H9 (cell line): ENCODE data around the gene NEURL1B. TPM values are rescaled to one million over a fixed set of nuclear protein-coding genes. Genes with fewer than 3 reads are reported as not detected.

ENCODE experiments used
- DNase-seq: peaks from one replicate; pipeline ENCODE4 v3.0.0-alpha.2; 2017
- H2AFZ ChIP-seq: one replicate; pipeline ENCODE4 v1.6.1; 2013; ENCODE audit warnings: mild to moderate bottlenecking, low read length, control low read depth, moderate library complexity
- H2AK5ac ChIP-seq: 2 replicates; pipeline ENCODE4 v1.6.1; 2013; ENCODE audit warnings: low read length, control low read depth, mixed read lengths; ENCODE audit not compliant: insufficient read length
- H2BK120ac ChIP-seq: one replicate; pipeline ENCODE4 v1.6.1; 2013; ENCODE audit warnings: low read depth, mild to moderate bottlenecking, low read length, control low read depth, inconsistent platforms; ENCODE audit not compliant: poor library complexity, severe bottlenecking
- H2BK12ac ChIP-seq: 2 replicates; pipeline ENCODE4 v1.6.1; 2013; ENCODE audit warnings: low read length, control low read depth, mixed read lengths, low read depth; ENCODE audit not compliant: insufficient read length
- H2BK15ac ChIP-seq: 2 replicates; pipeline ENCODE4 v1.6.1; 2013; ENCODE audit warnings: low read depth, low read length, control low read depth
- H2BK20ac ChIP-seq: one replicate; pipeline ENCODE4 v1.6.1; 2013; ENCODE audit warnings: low read depth, mild to moderate bottlenecking, low read length, control low read depth, inconsistent platforms; ENCODE audit not compliant: poor library complexity, severe bottlenecking
- H2BK5ac ChIP-seq: 2 replicates; pipeline ENCODE4 v1.6.1; 2013; ENCODE audit warnings: low read length, control low read depth, mixed read lengths; ENCODE audit not compliant: insufficient read length
- H3K14ac ChIP-seq: 2 replicates; pipeline ENCODE4 v1.6.1; 2013; ENCODE audit warnings: low read length, control low read depth; ENCODE audit not compliant: insufficient read depth
- H3K18ac ChIP-seq: 2 replicates; pipeline ENCODE4 v1.6.1; 2013; ENCODE audit warnings: low read depth, mild to moderate bottlenecking, mixed read lengths, low read length, control low read depth; ENCODE audit not compliant: insufficient read length
- H3K23ac ChIP-seq: 2 replicates; pipeline ENCODE4 v1.6.1; 2013; ENCODE audit warnings: low read length, control low read depth, mixed read lengths, low read depth; ENCODE audit not compliant: insufficient read length
- H3K23me2 ChIP-seq: 2 replicates; pipeline ENCODE4 v1.6.1; 2013; ENCODE audit warnings: low read depth, mild to moderate bottlenecking, mixed read lengths, low read length, control low read depth; ENCODE audit not compliant: insufficient read length, poor library complexity, severe bottlenecking
- H3K27ac ChIP-seq: 2 replicates; pipeline ENCODE4 v1.5.1; 2013; ENCODE audit warnings: low read length, control low read depth, mixed read lengths, low read depth; ENCODE audit not compliant: insufficient read length
- H3K27me3 ChIP-seq: 2 replicates; pipeline ENCODE4 v1.6.1; 2013; ENCODE audit warnings: low read length, control low read depth, inconsistent platforms; ENCODE audit not compliant: insufficient read depth
- H3K4ac ChIP-seq: 2 replicates; pipeline ENCODE4 v1.6.1; 2013; ENCODE audit warnings: low read depth, mild to moderate bottlenecking, control low read depth, inconsistent platforms, low read length, moderate library complexity
- H3K4me1 ChIP-seq: 2 replicates; pipeline ENCODE4 v1.6.1; 2013; ENCODE audit warnings: low read length, control low read depth, inconsistent platforms; ENCODE audit not compliant: insufficient read depth
- H3K4me2 ChIP-seq: 2 replicates; pipeline ENCODE4 v1.6.1; 2013; ENCODE audit warnings: low read length, control low read depth, mixed read lengths; ENCODE audit not compliant: insufficient read length, insufficient read depth
- H3K56ac ChIP-seq: 2 replicates; pipeline ENCODE4 v1.6.1; 2013; ENCODE audit warnings: low read depth, mild to moderate bottlenecking, mixed read lengths, low read length, control low read depth; ENCODE audit not compliant: insufficient read length
- H3K79me1 ChIP-seq: 2 replicates; pipeline ENCODE4 v1.6.1; 2013; ENCODE audit warnings: low read depth, mild to moderate bottlenecking, moderate library complexity, low read length, control low read depth, inconsistent platforms; ENCODE audit not compliant: insufficient read depth, poor library complexity, severe bottlenecking
- H3K79me2 ChIP-seq: 2 replicates; pipeline ENCODE4 v1.6.1; 2013; ENCODE audit warnings: low read length, control low read depth, inconsistent platforms; ENCODE audit not compliant: insufficient read depth
- H3K9ac ChIP-seq: 2 replicates; pipeline ENCODE4 v1.6.1; 2013; ENCODE audit warnings: low read length, control low read depth, mixed read lengths; ENCODE audit not compliant: insufficient read length; ENCODE audit errors: extremely low read depth
- H3K9me3 ChIP-seq: one replicate; pipeline ENCODE4 v1.6.1; 2013; ENCODE audit warnings: low read depth, low read length, inconsistent platforms; ENCODE audit not compliant: control insufficient read depth
- H3T11ph ChIP-seq: one replicate; pipeline ENCODE4 v1.6.1; 2013; ENCODE audit warnings: mild to moderate bottlenecking, low read length, control low read depth, inconsistent platforms
- H4K20me1 ChIP-seq: one replicate; pipeline ENCODE4 v1.6.1; 2013; ENCODE audit not compliant: control insufficient read depth, insufficient read length, insufficient read depth
- H4K5ac ChIP-seq: 2 replicates; pipeline ENCODE4 v1.6.1; 2013; ENCODE audit warnings: low read depth, mild to moderate bottlenecking, mixed read lengths, low read length, control low read depth; ENCODE audit not compliant: insufficient read length
- H4K8ac ChIP-seq: replicated peaks from 2 replicates; pipeline ENCODE4 v1.6.1; 2013; ENCODE audit warnings: low read length, control low read depth, mixed read lengths, low read depth; ENCODE audit not compliant: insufficient read length
- H4K91ac ChIP-seq: 2 replicates; pipeline ENCODE4 v1.6.1; 2013; ENCODE audit warnings: low read depth, mild to moderate bottlenecking, moderate library complexity, mixed read lengths, low read length, control low read depth; ENCODE audit not compliant: insufficient read length
- H3K27ac Mint-ChIP-seq, 3 experiments: 2 replicates in 2 of 3; 3 replicates in 1 of 3; pipeline ENCODE4 v1.8.0; 2020 to 2021; ENCODE audit warnings: mixed read lengths in 3 of 3, mild to moderate bottlenecking in 1 of 3, moderate library complexity in 1 of 3
- H3K27me3 Mint-ChIP-seq: 2 replicates; pipeline ENCODE4 v1.8.0; 2021; ENCODE audit warnings: low read depth, mild to moderate bottlenecking, moderate library complexity, mixed read lengths
- H3K36me3 Mint-ChIP-seq, 3 experiments: 2 replicates in 2 of 3; 3 replicates in 1 of 3; pipeline ENCODE4 v1.8.0; 2020 to 2021; ENCODE audit warnings: low read depth in 3 of 3, mixed read lengths in 3 of 3; ENCODE audit not compliant: insufficient read depth in 1 of 3
- H3K4me1 Mint-ChIP-seq, 2 experiments: 2 replicates each; pipeline ENCODE4 v1.8.0; 2020; ENCODE audit warnings: mixed read lengths in 2 of 2
- H3K4me3 Mint-ChIP-seq, 2 experiments: 2 replicates in 1 of 2; 3 replicates in 1 of 2; pipeline ENCODE4 v1.8.0; 2020 to 2021; ENCODE audit warnings: mild to moderate bottlenecking in 2 of 2, mixed read lengths in 2 of 2, moderate library complexity in 1 of 2
- H3K9me3 Mint-ChIP-seq, 2 experiments: 2 replicates in 1 of 2; 3 replicates in 1 of 2; pipeline ENCODE4 v1.8.0; 2020; ENCODE audit warnings: mild to moderate bottlenecking in 2 of 2, mixed read lengths in 2 of 2, moderate library complexity in 1 of 2
- CTCF ChIP-seq: fragments of 200-600 bp; sonication (generic); conservative IDR thresholded peaks from 3 replicates; pipeline ENCODE4 v1.8.0; 2021; ENCODE audit warnings: antibody characterized with exemption, mild to moderate bottlenecking
- WGBS: extraction: QIAGEN DNeasy Blood & Tissue Kit; methylation state at CpG from one replicate; pipeline ENCODE4 v1.1.7; 2013; ENCODE audit warnings: missing lambda C conversion rate, low lambda C conversion rate, mixed read lengths; ENCODE audit not compliant: insufficient read length; ENCODE audit errors: extremely low coverage; 5-methylcytosine and 5-hydroxymethylcytosine counted together
- total RNA-seq: library from RNA; stranded (reverse); gene quantifications from 2 replicates; pipeline ENCODE4 v1.2.1, GENCODE V29; 2021

The NEURL1B gene
- total RNA-seq, 1 experiment from 2014 or later = 3.6 TPM

GRCh38 chr5:172736508-172737135 is 95.6 kb downstream of the NEURL1B start:
- H2BK15ac ChIP-seq = no peak overlapping the region
- no peaks in the 10 kb centered on the region for H3K79me2 ChIP-seq
- no peak overlapping the region for H2BK120ac ChIP-seq
- TF ChIP-seq CTCF = 0 out of 3 replicates have a peak, but pooled peaks have one; percentile 11
- Mint-ChIP-seq H3K4me3 (no peak overlapping the region), H3K36me3 (no peaks in the 10 kb centered on the region), H3K27ac (no peak overlapping the region), H3K9me3 (no peaks in the 10 kb centered on the region), H3K27me3 (peaks cover 23% of the 10 kb centered on the region), H3K4me1 (no peaks in the 10 kb centered on the region; a peak in 1 of 4 replicates)
- no peak overlapping the region for H2BK5ac ChIP-seq
- H3K56ac ChIP-seq = no peak overlapping the region
- H3K79me1 ChIP-seq = no peaks in the 10 kb centered on the region
- no peak overlapping the region for H3K4ac ChIP-seq
- WGBS = no CpG with 5 or more reads among the region's 11 CpGs
- H4K8ac ChIP-seq = no peak overlapping the region
- H3K9me3 ChIP-seq = no peaks in the 10 kb centered on the region
- no peak overlapping the region for H2BK12ac ChIP-seq
- H3K27ac ChIP-seq = no peak overlapping the region
- no peaks in the 10 kb centered on the region for H3K4me1 ChIP-seq
- no peak overlapping the region for H4K91ac ChIP-seq
- H3K14ac ChIP-seq = no peak overlapping the region
- H3K18ac ChIP-seq = no peak overlapping the region
- no peaks in the 10 kb centered on the region for H3K23me2 ChIP-seq
- no peak overlapping the region for H3T11ph ChIP-seq
- H3K23ac ChIP-seq = no peak overlapping the region
- H4K20me1 ChIP-seq = no peaks in the 10 kb centered on the region
- H2AK5ac ChIP-seq = no peak overlapping the region
- H3K27me3 ChIP-seq = no peaks in the 10 kb centered on the region
- no peak for DNase-seq
- H3K4me2 ChIP-seq = no peak overlapping the region
- no peak overlapping the region for H4K5ac ChIP-seq
- no peak overlapping the region for H2BK20ac ChIP-seq
- H2AFZ ChIP-seq = no peak overlapping the region
- no peak overlapping the region for H3K9ac ChIP-seq
